ENCODE results near the gene KCNMA1. TPM values are rescaled to one million over a fixed set of nuclear protein-coding genes. Genes with fewer than 3 reads are reported as not detected.

The KCNMA1 gene
- total RNA-seq, 3 donors from 2014 or later (not counting 1 experiment from before 2014, with no cell fraction given), result 0.40 to 1.8 (median 0.63) TPM

DNA sequence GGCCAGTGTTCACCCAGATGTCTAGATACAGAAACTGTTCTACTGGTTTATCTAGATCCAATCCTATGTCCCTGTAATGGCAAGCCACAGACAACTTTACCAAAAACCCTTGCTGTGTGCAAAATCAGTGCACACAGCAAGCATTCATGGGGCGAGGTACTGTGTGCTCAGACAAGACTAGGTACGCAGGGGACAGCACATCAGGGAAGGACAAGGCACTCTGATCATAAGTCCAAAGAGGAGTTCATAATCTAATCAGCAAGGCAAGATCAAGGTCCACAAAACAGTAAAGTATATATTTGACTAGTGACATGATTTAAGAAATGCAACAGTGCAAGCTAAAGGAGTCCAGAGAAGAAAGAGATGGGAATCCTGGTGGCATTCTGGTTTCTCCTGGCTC is 25.9 kb downstream of the KCNMA1 start:
- intact Hi-C loops (cut with micrococcal nuclease), result no loop called here
- Mint-ChIP-seq H3K36me3 (no peaks in the 10 kb centered on the region), H3K4me1 (no peaks in the 10 kb centered on the region), H3K27me3 (ENCODE audit: low read depth in 2 of 2) (peaks cover 28 to 41% of the 10 kb centered on the region in 2 donors), H3K4me3 (no peak overlapping the region), H3K9me3 (no peaks in the 10 kb centered on the region), H3K27ac (no peak overlapping the region)
- H3K4me3 ChIP-seq (ENCODE audit: low read length), result no peak overlapping the region
- no peaks in the 10 kb centered on the region for H3K4me1 ChIP-seq (ENCODE audit: control insufficient read depth, insufficient read depth, low read length)
- 80% methylated on average over 2 of the region's 2 CpGs for WGBS (ENCODE audit: insufficient coverage)
- TF ChIP-seq, protein P1, sequence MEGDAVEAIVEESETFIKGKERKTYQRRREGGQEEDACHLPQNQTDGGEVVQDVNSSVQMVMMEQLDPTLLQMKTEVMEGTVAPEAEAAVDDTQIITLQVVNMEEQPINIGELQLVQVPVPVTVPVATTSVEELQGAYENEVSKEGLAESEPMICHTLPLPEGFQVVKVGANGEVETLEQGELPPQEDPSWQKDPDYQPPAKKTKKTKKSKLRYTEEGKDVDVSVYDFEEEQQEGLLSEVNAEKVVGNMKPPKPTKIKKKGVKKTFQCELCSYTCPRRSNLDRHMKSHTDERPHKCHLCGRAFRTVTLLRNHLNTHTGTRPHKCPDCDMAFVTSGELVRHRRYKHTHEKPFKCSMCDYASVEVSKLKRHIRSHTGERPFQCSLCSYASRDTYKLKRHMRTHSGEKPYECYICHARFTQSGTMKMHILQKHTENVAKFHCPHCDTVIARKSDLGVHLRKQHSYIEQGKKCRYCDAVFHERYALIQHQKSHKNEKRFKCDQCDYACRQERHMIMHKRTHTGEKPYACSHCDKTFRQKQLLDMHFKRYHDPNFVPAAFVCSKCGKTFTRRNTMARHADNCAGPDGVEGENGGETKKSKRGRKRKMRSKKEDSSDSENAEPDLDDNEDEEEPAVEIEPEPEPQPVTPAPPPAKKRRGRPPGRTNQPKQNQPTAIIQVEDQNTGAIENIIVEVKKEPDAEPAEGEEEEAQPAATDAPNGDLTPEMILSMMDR (IDR thresholded peaks at IDR 0.05), result no peak
- DNase-seq (no peak), ATAC-seq (no peak)
- no peaks in the 10 kb centered on the region for H3K36me3 ChIP-seq (ENCODE audit: control insufficient read depth, insufficient read depth, low read length)
- H3K27ac ChIP-seq (ENCODE audit: low read length), result no peak overlapping the region
- H3K27me3 ChIP-seq (ENCODE audit: control insufficient read depth, insufficient read depth, low read length), result no peaks in the 10 kb centered on the region
- no peaks in the 10 kb centered on the region for H3K9me3 ChIP-seq (ENCODE audit: control insufficient read depth, insufficient read depth, low read length)

- Mint-ChIP-seq H3K4me3 (no peak overlapping the region), H3K4me1 (no peaks in the 10 kb centered on the region), H3K36me3 (no peaks in the 10 kb centered on the region), H3K9me3 (no peaks in the 10 kb centered on the region), H3K27ac (no peak overlapping the region), H3K27me3 (ENCODE audit: low read depth in 2 of 2) (peaks cover 28 to 41% of the 10 kb centered on the region in 2 donors)
- no peaks in the 10 kb centered on the region for H3K36me3 ChIP-seq (ENCODE audit: control insufficient read depth, insufficient read depth, low read length)
- TF ChIP-seq, protein P1 (IDR thresholded peaks at IDR 0.05), result no peak
- DNase-seq (no peak), ATAC-seq (no peak)
- no peak overlapping the region for H3K27ac ChIP-seq (ENCODE audit: low read length)
- H3K9me3 ChIP-seq (ENCODE audit: control insufficient read depth, insufficient read depth, low read length), result no peaks in the 10 kb centered on the region
- H3K27me3 ChIP-seq (ENCODE audit: control insufficient read depth, insufficient read depth, low read length), result no peaks in the 10 kb centered on the region
- no peaks in the 10 kb centered on the region for H3K4me1 ChIP-seq (ENCODE audit: control insufficient read depth, insufficient read depth, low read length)
- no peak overlapping the region for H3K4me3 ChIP-seq (ENCODE audit: low read length)
- 94% methylated on average over 5 of the region's 5 CpGs for WGBS (ENCODE audit: insufficient coverage)
- intact Hi-C loops (cut with micrococcal nuclease), result no loop called here
These were observed 26.4 kb downstream of the KCNMA1 start for GRCh38 chr10:77611221-77611620.

GRCh38 chr10:77609781-77610272 is 27.8 kb downstream of the KCNMA1 start:
- intact Hi-C loops (cut with micrococcal nuclease), result no loop called here
- Histone ChIP-seq H3K27me3 (ENCODE audit: control insufficient read depth, insufficient read depth, low read length) (no peaks in the 10 kb centered on the region), H3K27ac (ENCODE audit: low read length) (no peak overlapping the region), H3K9me3 (ENCODE audit: control insufficient read depth, insufficient read depth, low read length) (no peaks in the 10 kb centered on the region), H3K36me3 (ENCODE audit: control insufficient read depth, insufficient read depth, low read length) (no peaks in the 10 kb centered on the region), H3K4me3 (ENCODE audit: low read length) (no peak overlapping the region), H3K4me1 (ENCODE audit: control insufficient read depth, insufficient read depth, low read length) (no peaks in the 10 kb centered on the region)
- H3K4me3 Mint-ChIP-seq, result no peak overlapping the region
- H3K9me3 Mint-ChIP-seq, result no peaks in the 10 kb centered on the region
- H3K27ac Mint-ChIP-seq, result no peak overlapping the region
- H3K27me3 Mint-ChIP-seq (ENCODE audit: low read depth in 2 of 2), result peaks cover 28 to 33% of the 10 kb centered on the region in 2 donors
- no peak for ATAC-seq
- TF ChIP-seq, protein P1 (IDR thresholded peaks at IDR 0.05), result no peak
- H3K36me3 Mint-ChIP-seq, result no peaks in the 10 kb centered on the region
- H3K4me1 Mint-ChIP-seq, result no peaks in the 10 kb centered on the region
- no peak for DNase-seq
- WGBS (ENCODE audit: insufficient coverage), result 83% methylated on average over 5 of the region's 5 CpGs

- no peaks in the 10 kb centered on the region for H3K9me3 ChIP-seq (ENCODE audit: control insufficient read depth, insufficient read depth, low read length)
- Mint-ChIP-seq H3K36me3 (no peaks in the 10 kb centered on the region), H3K4me3 (no peak overlapping the region), H3K4me1 (peaks cover 9% of the 10 kb centered on the region in 2 donors), H3K27ac (no peak overlapping the region), H3K9me3 (no peaks in the 10 kb centered on the region), H3K27me3 (ENCODE audit: low read depth in 2 of 2) (peaks cover 28 to 33% of the 10 kb centered on the region in 2 donors)
- H3K36me3 ChIP-seq (ENCODE audit: control insufficient read depth, insufficient read depth, low read length), result no peaks in the 10 kb centered on the region
- H3K4me3 ChIP-seq (ENCODE audit: low read length), result no peak overlapping the region
- no peak for DNase-seq
- WGBS (ENCODE audit: insufficient coverage), result 91% methylated on average over 8 of the region's 9 CpGs
- no peak overlapping the region for H3K27ac ChIP-seq (ENCODE audit: low read length)
- H3K27me3 ChIP-seq (ENCODE audit: control insufficient read depth, insufficient read depth, low read length), result no peaks in the 10 kb centered on the region
- peaks cover 11% of the 10 kb centered on the region for H3K4me1 ChIP-seq (ENCODE audit: control insufficient read depth, insufficient read depth, low read length)
- intact Hi-C loops (cut with micrococcal nuclease), result no loop called here
- TF ChIP-seq, protein P1 (IDR thresholded peaks at IDR 0.05), result no peak
- ATAC-seq, result no peak
These were observed 29.3 kb downstream of the KCNMA1 start for GRCh38 chr10:77608281-77608680.
